Neural progenitor cell (in vitro differentiated cells): ENCODE results near the gene UFSP1.

Experiments used
- CTCF ChIP-seq: fragments of 200-600 bp; sonication (generic); IDR thresholded peaks from 2 replicates; pipeline ENCODE4 v1.5.1; 2017; ENCODE audit warnings: antibody characterized with exemption, mild to moderate bottlenecking
- EZH2 ChIP-seq: fragments of 200-600 bp; sonication (generic); IDR thresholded peaks from 2 replicates; pipeline ENCODE4 v1.6.1; 2017; ENCODE audit warnings: antibody characterized with exemption, mild to moderate bottlenecking, moderate library complexity
- EZH2phosphoT487 ChIP-seq: fragments of 200-600 bp; sonication (generic); IDR thresholded peaks from 2 replicates; pipeline ENCODE4 v1.6.1; 2017; ENCODE audit warnings: antibody characterized with exemption

DNA sequence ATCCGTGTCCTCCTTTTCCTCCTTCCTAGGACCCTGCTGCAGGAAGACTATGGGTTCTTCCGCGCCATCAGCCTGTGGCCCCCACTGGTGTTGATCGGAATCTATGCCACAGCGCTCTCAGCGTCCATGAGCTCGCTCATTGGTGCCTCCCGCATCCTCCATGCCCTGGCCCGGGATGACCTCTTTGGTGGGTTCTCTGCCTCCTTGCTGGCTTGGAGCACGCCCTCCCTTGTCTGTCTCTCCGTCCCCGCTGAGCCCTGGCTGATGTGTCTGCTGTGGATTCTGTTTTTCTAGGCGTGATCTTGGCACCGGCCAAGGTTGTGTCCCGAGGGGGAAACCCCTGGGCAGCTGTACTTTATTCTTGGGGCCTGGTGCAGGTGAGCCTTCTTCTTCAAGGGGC, 29.7 kb downstream of the UFSP1 start:
- TF ChIP-seq CTCF (no peak), EZH2 (no peak), EZH2phosphoT487 (no peak)
